Stomach (tissue), 9 donors: ENCODE measurements around the gene SSH3. TPM values are rescaled to one million over a fixed set of nuclear protein-coding genes. Genes with fewer than 3 reads are reported as not detected.

Source experiments
- DNase-seq, 2 donors: peaks; one replicate each; pipeline versions ENCODE4 v3.0.0 to v3.0.0-alpha.2; 2013 to 2019
- H3K27ac ChIP-seq, 5 donors: fragments of 200-600 bp in 4 of 5; sonication (generic) in 4 of 5; one replicate each; pipeline ENCODE4 v1.5.1; 2013 to 2019; ENCODE audit warnings: mild to moderate bottlenecking in 1 of 5, moderate library complexity in 1 of 5
- H3K27me3 ChIP-seq, 3 donors: fragments of 200-600 bp; sonication (generic); one replicate each; pipeline ENCODE4 v1.5.1; 2017 to 2019; ENCODE audit warnings: mixed run types in 1 of 3
- H3K36me3 ChIP-seq, 4 donors: fragments of 200-600 bp; sonication (generic); 1 replicate in 3 of 4; 2 replicates in 1 of 4; pipeline ENCODE4 v1.5.1; 2016 to 2019
- H3K4me1 ChIP-seq, 4 donors: fragments of 200-600 bp; sonication (generic); one replicate each; pipeline ENCODE4 v1.5.1; 2016 to 2019
- H3K4me3 ChIP-seq, 4 donors: fragments of 200-600 bp; sonication (generic) in 3 of 4; one replicate each; pipeline ENCODE4 v1.5.1; 2016 to 2019; ENCODE audit warnings: mild to moderate bottlenecking in 1 of 4
- H3K9me3 ChIP-seq, 4 donors: fragments of 200-600 bp; sonication (generic); one replicate each; pipeline ENCODE4 v1.5.1; 2016 to 2019
- EP300 ChIP-seq: sonication (generic); formaldehyde crosslinking; IDR thresholded peaks from one replicate; pipeline ENCODE4 v1.6.1; 2017; ENCODE audit warnings: antibody characterized with exemption
- POLR2A ChIP-seq, 4 donors: fragments of 450-650 bp; IDR thresholded peaks; one replicate each; pipeline ENCODE4 v1.6.1; 2016; ENCODE audit warnings: antibody characterized with exemption in 4 of 4, control low read depth in 2 of 4, mild to moderate bottlenecking in 1 of 4, moderate library complexity in 1 of 4
- POLR2AphosphoS5 ChIP-seq, 3 donors: sonication (generic); formaldehyde crosslinking; IDR thresholded peaks; one replicate each; pipeline ENCODE4 v1.6.1; 2016; ENCODE audit warnings: antibody characterized with exemption in 3 of 3
- WGBS, 5 donors: extraction: QIAGEN DNeasy Blood & Tissue Kit in 3 of 5; methylation state at CpG; one replicate each; pipeline versions ENCODE4 v1.1.5 to v1.1.7; 2013 to 2018; 5-methylcytosine and 5-hydroxymethylcytosine counted together
- intact Hi-C: fragments of 100-400 bp; cut with DNase I; formaldehyde crosslinking; loops from one replicate; pipeline ENCODE4 v1.15.1; 2023; ENCODE audit warnings: low total_unique reads
- polyA plus RNA-seq, 3 donors: library from polyadenylated mRNA; stranded (reverse); fragments of 200-250 nt; gene quantifications; one replicate each; pipeline ENCODE4 v1.2.3, GENCODE V29; 2013
- total RNA-seq, 5 donors: library from RNA; depleted of rRNA; stranded (reverse); fragments of >200 nt; gene quantifications; one replicate each; pipeline versions ENCODE4 v1.1.0 to v1.2.3, GENCODE V29; 2014 to 2016
- TF ChIP-seq, protein P1 (sequence below), 7 experiments: fragments of 450-650 bp in 4 of 7; fragments of 200-600 bp in 3 of 7; sonication (generic) in 3 of 7; IDR thresholded peaks; one replicate each; pipeline ENCODE4 v1.5.1; 2016 to 2019; ENCODE audit warnings: antibody characterized with exemption in 7 of 7, control low read depth in 2 of 7, mild to moderate bottlenecking in 1 of 7
- donor health status: healthy with polysubstance abuse.
- donor health status: Bipolar disorder and iron deficiency.
- donor health status: healthy.

The SSH3 gene
- total and polyA plus RNA-seq, 8 donors: 18.8 to 217 (median 34.9) TPM

DNA sequence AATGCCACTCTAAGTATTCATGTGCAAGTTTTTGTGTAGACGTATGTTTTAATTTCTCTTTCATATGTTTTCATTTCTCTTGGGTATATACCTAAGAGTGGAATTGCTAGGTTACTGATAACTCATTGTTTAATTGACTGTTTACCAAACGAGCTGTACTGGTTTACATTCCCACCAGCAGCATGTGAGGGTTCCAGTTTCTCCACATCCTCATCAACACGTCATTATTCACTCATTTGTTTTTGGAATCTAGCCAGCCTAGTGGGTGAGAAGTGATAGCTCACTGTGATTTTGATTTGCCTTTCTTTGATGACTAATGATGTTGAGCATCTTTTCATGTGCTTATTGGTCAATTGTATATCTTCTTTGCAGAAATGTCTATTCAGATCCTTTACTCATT is 10.2 kb upstream of the SSH3 start:
- no peak overlapping the region for H3K4me3 ChIP-seq
- WGBS, 5 donors: 16 to 31% (median 24%) methylated on average over 3 of the region's 3 CpGs
- H3K27ac ChIP-seq: peak overlapping the region in 1 of 5 donors; percentile 85
- no peak for DNase-seq
- no peaks in the 10 kb centered on the region for H3K27me3 ChIP-seq
- intact Hi-C loops: no loop called here
- H3K9me3 ChIP-seq: peaks cover 0 to 10% (median 0%) of the 10 kb centered on the region in 4 donors
- peaks cover 30 to 52% (median 40%) of the 10 kb centered on the region in 4 donors for H3K4me1 ChIP-seq
- H3K36me3 ChIP-seq: peaks cover 17 to 58% (median 52%) of the 10 kb centered on the region in 4 donors
- no peak for TF ChIP-seq POLR2A (IDR thresholded peaks at IDR 0.05)
- TF ChIP-seq EP300: no peak
- TF ChIP-seq, protein P1, sequence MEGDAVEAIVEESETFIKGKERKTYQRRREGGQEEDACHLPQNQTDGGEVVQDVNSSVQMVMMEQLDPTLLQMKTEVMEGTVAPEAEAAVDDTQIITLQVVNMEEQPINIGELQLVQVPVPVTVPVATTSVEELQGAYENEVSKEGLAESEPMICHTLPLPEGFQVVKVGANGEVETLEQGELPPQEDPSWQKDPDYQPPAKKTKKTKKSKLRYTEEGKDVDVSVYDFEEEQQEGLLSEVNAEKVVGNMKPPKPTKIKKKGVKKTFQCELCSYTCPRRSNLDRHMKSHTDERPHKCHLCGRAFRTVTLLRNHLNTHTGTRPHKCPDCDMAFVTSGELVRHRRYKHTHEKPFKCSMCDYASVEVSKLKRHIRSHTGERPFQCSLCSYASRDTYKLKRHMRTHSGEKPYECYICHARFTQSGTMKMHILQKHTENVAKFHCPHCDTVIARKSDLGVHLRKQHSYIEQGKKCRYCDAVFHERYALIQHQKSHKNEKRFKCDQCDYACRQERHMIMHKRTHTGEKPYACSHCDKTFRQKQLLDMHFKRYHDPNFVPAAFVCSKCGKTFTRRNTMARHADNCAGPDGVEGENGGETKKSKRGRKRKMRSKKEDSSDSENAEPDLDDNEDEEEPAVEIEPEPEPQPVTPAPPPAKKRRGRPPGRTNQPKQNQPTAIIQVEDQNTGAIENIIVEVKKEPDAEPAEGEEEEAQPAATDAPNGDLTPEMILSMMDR (IDR thresholded peaks at IDR 0.05): no peak
- TF ChIP-seq POLR2AphosphoS5 (IDR thresholded peaks at IDR 0.05): peak in 1 of 3 donors; percentile 18

DNA sequence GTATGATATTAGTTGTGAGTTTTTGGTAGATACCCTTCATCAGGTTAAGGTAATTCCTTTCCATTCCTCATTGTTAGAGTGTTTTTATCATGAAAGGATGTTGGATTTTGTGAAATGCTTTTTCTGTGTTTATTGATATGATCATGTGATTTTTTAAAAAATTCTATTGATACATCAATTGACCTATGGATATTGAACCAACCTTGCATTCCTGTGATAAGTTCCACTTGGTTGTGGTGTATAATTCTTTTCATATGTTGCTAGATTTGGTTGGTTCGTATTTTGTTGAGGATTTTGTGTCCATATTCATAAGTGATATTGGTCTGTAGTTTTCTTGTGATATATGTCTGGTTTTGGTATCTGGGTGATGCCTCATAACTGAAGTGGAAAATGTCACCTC is 7.5 kb upstream of the SSH3 start:
- DNase-seq: no peak
- intact Hi-C loops: no loop called here
- peaks cover 9 to 40% (median 22%) of the 10 kb centered on the region in 4 donors for H3K4me1 ChIP-seq
- H3K27me3 ChIP-seq: no peaks in the 10 kb centered on the region
- no peak for TF ChIP-seq EP300
- no peak for TF ChIP-seq POLR2A (IDR thresholded peaks at IDR 0.05)
- TF ChIP-seq, protein P1 (IDR thresholded peaks at IDR 0.05): no peak
- no peak for TF ChIP-seq POLR2AphosphoS5 (IDR thresholded peaks at IDR 0.05)
- peaks cover 36 to 80% (median 72%) of the 10 kb centered on the region in 4 donors for H3K36me3 ChIP-seq
- no peak overlapping the region for H3K27ac ChIP-seq
- WGBS, 5 donors: 97 to 100% (median 100%) methylated on average over 1 of the region's 1 CpG
- H3K9me3 ChIP-seq: peaks cover 0 to 10% (median 0%) of the 10 kb centered on the region in 4 donors
- H3K4me3 ChIP-seq: no peak overlapping the region

DNA sequence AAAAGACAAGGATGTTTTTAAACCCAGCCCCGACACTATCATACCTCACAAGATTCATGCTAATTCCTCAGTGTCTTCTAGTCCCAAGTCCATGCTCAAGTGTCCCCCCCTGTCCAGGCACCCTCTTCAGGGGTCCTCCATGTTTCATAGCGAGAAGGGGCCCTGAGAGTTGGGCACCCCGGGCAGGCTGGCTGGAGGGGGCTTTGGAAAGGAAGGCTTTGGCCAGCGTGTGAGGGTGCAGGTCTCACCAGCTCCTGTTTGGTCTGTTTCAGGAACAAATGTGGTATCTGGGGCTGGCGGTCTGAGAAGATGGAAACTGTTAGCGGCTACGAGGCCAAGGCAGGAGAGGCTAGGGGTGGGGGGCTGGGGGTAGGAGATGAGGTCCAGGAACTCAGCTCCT is 4.5 kb upstream of the SSH3 start:
- Histone ChIP-seq H3K4me1 (peaks cover 15 to 31% (median 21%) of the 10 kb centered on the region in 4 donors), H3K4me3 (no peak overlapping the region), H3K36me3 (peaks cover 32 to 70% (median 68%) of the 10 kb centered on the region in 4 donors), H3K27me3 (no peaks in the 10 kb centered on the region), H3K9me3 (peaks cover 0 to 10% (median 0%) of the 10 kb centered on the region in 4 donors), H3K27ac (no peak overlapping the region)
- intact Hi-C loops: no loop called here
- DNase-seq: no peak
- TF ChIP-seq EP300 (no peak), POLR2A (IDR thresholded peaks at IDR 0.05) (no peak), POLR2AphosphoS5 (IDR thresholded peaks at IDR 0.05) (no peak)
- TF ChIP-seq, protein P1 (IDR thresholded peaks at IDR 0.05): no peak
- WGBS, 5 donors: 91 to 96% (median 95%) methylated on average over 7 of the region's 7 CpGs

DNA sequence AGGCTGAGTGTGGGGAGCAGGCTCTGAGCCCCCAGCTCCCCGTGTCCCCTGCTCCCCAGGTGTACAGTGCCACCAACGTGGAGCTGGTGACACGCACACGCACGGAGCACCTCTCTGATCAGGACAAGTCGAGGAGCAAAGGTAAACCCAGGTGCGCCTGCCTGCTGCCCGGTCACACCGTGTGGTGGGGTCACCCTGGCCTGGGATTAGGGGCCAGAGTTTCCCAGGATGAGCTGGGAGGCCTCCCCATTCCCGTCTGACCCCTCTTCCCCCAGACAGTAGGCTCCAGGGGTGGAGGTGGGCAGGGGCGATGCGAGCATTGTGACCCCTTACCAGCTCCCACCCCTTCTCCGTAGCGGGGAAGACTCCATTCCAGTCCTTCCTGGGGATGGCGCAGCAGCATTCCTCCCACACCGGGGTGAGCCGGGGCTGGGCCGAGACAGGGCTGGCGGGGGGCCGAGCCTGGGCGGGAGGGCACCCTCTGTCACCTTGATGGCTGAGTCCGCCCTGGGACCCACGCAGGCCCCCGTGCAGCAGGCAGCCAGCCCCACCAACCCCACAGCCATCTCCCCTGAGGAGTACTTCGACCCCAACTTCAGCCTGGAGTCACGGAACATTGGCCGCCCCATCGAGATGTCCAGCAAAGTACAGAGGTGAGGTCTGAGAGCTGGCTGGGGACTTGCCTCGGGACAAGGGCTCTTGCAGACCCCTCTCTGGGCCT is 3.7 kb upstream of the SSH3 start:
- intact Hi-C loops: no loop called here
- no peak for TF ChIP-seq EP300
- TF ChIP-seq POLR2A (IDR thresholded peaks at IDR 0.05): no peak
- TF ChIP-seq POLR2AphosphoS5 (IDR thresholded peaks at IDR 0.05): no peak
- TF ChIP-seq, protein P1 (IDR thresholded peaks at IDR 0.05): no peak
- Histone ChIP-seq H3K27me3 (no peaks in the 10 kb centered on the region), H3K27ac (no peak overlapping the region), H3K4me1 (peaks cover 23 to 35% (median 28%) of the 10 kb centered on the region in 4 donors), H3K4me3 (no peak overlapping the region), H3K9me3 (peaks cover 0 to 10% (median 0%) of the 10 kb centered on the region in 4 donors), H3K36me3 (peaks cover 32 to 70% (median 65%) of the 10 kb centered on the region in 4 donors)
- DNase-seq: no peak
- 88 to 95% (median 94%) methylated on average over 17 to 29 of the region's 29 CpGs for WGBS, 5 donors
